Lung (tissue), 13 donors: ENCODE measurements around the gene PEX19. TPM values are rescaled to one million over a fixed set of nuclear protein-coding genes. Genes with fewer than 3 reads are reported as not detected.

ENCODE experiments used
- ATAC-seq: fragments of 200-7000 bp; cut with Tn5 transposase; one replicate; pipeline ENCODE4 v1.9.1; 2020; ENCODE audit warnings: moderate number of reproducible peaks; ENCODE audit not compliant: insufficient read depth, low FRiP score
- DNase-seq, 3 donors: peaks; one replicate each; pipeline ENCODE4 v3.0.0-alpha.2; 2013 to 2017
- H3K27ac ChIP-seq, 2 donors: one replicate each; pipeline ENCODE4 v1.5.1; 2013; ENCODE audit warnings: mild to moderate bottlenecking in 2 of 2, moderate library complexity in 2 of 2, control low read depth in 1 of 2, inconsistent platforms in 1 of 2, low read depth in 1 of 2, low read length in 1 of 2
- H3K27me3 ChIP-seq, 3 donors: one replicate each; pipeline ENCODE4 v1.5.1; 2013; ENCODE audit warnings: low read length in 2 of 3; ENCODE audit not compliant: control insufficient read depth in 3 of 3, insufficient read depth in 3 of 3
- H3K36me3 ChIP-seq, 4 donors: one replicate each; pipeline ENCODE4 v1.5.1; 2013; ENCODE audit warnings: low read length in 4 of 4, mild to moderate bottlenecking in 1 of 4, moderate library complexity in 1 of 4; ENCODE audit not compliant: control insufficient read depth in 4 of 4, insufficient read depth in 4 of 4
- H3K4me1 ChIP-seq, 5 donors: one replicate each; pipeline ENCODE4 v1.5.1; 2013; ENCODE audit warnings: low read length in 5 of 5, mild to moderate bottlenecking in 2 of 5, moderate library complexity in 1 of 5; ENCODE audit not compliant: control insufficient read depth in 5 of 5, insufficient read depth in 5 of 5
- H3K4me3 ChIP-seq: one replicate; pipeline ENCODE4 v1.5.1; 2013; ENCODE audit warnings: mild to moderate bottlenecking, control low read depth, moderate library complexity
- H3K9ac ChIP-seq, 2 donors: one replicate each; pipeline ENCODE4 v1.5.1; 2013; ENCODE audit warnings: low read length in 2 of 2, control low read depth in 1 of 2; ENCODE audit not compliant: insufficient read depth in 1 of 2
- H3K9me3 ChIP-seq, 4 donors: one replicate each; pipeline ENCODE4 v1.5.1; 2013; ENCODE audit warnings: low read length in 3 of 4, mild to moderate bottlenecking in 1 of 4, moderate library complexity in 1 of 4; ENCODE audit not compliant: control insufficient read depth in 4 of 4, insufficient read depth in 3 of 4
- CTCF ChIP-seq: IDR thresholded peaks from 2 replicates; pipeline ENCODE4 v1.5.1; 2012; ENCODE audit warnings: mild to moderate bottlenecking; ENCODE audit errors: control extremely low read depth, extremely low read depth
- WGBS, 2 donors: extraction: QIAGEN DNeasy Blood & Tissue Kit; methylation state at CpG; one replicate each; pipeline ENCODE4 v1.1.7; 2013; 5-methylcytosine and 5-hydroxymethylcytosine counted together
- polyA plus RNA-seq, 2 donors: library from polyadenylated mRNA; stranded (reverse); fragments of 200-250 nt; gene quantifications; one replicate each; pipeline ENCODE4 v1.2.1, GENCODE V29; 2013
- small RNA-seq: library from RNA; depleted of rRNA; stranded (forward); fragments of <200 nt; gene quantifications from one replicate; pipeline ENCODE3, GENCODE V24; 2014; ENCODE audit warnings: low replicate concordance
- total RNA-seq, 2 donors: library from RNA; depleted of rRNA in 1 of 2; stranded (reverse); fragments of >200 nt in 1 of 2; gene quantifications; one replicate each; pipeline ENCODE4 v1.2.1, GENCODE V29; 2014 to 2021
- donor health status: control.
- donor health status: control.
- donor health status: Bipolar disorder and iron deficiency.
- donor health status: healthy.
- donor health status: DM: yes; HTN: yes; CAD: no.

Gene PEX19
- total and polyA plus RNA-seq, 4 donors, result 13.1 to 60.7 (median 44.5) TPM

DNA sequence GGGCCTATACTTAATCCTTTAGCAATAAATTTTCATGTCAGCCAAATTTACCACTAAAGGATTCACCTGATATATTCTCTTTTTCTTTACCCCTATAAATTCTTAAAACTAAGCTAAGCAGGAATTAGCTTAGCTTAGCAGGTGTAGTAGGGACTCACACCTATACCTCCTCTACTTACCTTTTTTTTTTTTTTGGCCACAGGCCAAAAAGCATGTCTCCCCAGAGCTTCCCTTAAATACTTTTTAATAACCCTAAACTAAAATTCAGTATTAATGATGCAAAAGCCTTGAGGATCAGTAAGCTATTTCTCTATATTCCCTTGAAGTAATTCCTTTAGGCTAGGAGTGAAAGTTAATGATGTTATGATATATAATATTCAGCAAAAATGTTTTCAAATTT, 56.5 kb downstream of the PEX19 start:
- H3K27me3 ChIP-seq, result no peaks in the 10 kb centered on the region
- no peaks in the 10 kb centered on the region for H3K4me1 ChIP-seq
- H3K4me3 ChIP-seq, result no peak overlapping the region
- H3K9me3 ChIP-seq, result no peaks in the 10 kb centered on the region
- no peak for TF ChIP-seq CTCF
- H3K36me3 ChIP-seq, result peaks cover 33 to 74% (median 46%) of the 10 kb centered on the region in 4 donors
- ATAC-seq, result no peak
- H3K9ac ChIP-seq, result no peak overlapping the region
- no peak for DNase-seq
- H3K27ac ChIP-seq, result no peak overlapping the region

DNA sequence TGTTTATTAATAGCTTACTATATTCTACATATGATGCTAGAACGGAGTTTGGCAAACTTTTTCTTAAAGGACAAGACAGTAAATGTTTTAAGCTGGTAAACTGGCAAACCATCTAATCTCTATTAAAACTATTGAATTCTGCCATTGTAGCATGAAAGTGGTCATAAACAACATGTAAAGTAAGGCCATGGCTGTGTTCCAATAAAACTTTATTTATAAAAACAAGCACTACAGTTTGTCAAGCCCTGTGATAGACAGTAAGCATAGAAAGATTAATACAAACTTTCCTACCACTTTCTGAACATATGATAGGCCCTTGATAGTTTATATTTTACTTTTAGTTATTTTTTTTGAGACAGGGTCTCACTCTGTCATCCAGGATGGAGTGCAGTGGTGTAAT, 57.4 kb downstream of the PEX19 start:
- Histone ChIP-seq H3K9ac (no peak overlapping the region), H3K36me3 (peaks cover 35 to 82% (median 53%) of the 10 kb centered on the region in 4 donors), H3K27me3 (no peaks in the 10 kb centered on the region), H3K9me3 (no peaks in the 10 kb centered on the region), H3K4me3 (no peak overlapping the region), H3K27ac (no peak overlapping the region), H3K4me1 (no peaks in the 10 kb centered on the region)
- WGBS, 2 donors, result 83 to 93% methylated on average over 1 of the region's 1 CpG
- no peak for DNase-seq
- ATAC-seq, result no peak
- TF ChIP-seq CTCF, result no peak

DNA sequence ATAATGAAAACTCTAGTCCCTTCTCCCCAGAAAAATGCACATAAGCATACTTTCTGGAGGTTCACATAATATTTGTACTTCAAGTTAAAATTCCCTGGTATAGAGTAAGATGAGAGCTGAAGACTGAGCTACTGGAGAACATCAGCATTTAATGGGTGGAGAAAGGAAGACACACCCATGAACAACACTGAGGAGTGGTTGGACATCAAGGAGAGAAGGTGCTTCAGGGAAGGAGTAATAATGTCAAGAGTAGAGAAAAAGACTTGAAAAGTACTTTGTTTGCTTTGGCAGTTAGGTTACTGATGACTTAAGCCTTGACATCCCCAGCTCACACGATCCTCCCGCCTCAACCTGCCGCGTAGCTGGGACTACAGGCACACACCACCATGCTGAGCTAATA, 57.9 kb downstream of the PEX19 start:
- WGBS, 2 donors, result 78 to 86% methylated on average over 4 of the region's 4 CpGs
- ATAC-seq (peak; percentile 58), DNase-seq (no peak)
- peaks cover 37 to 86% (median 56%) of the 10 kb centered on the region in 4 donors for H3K36me3 ChIP-seq
- H3K4me1 ChIP-seq, result no peaks in the 10 kb centered on the region
- no peak for TF ChIP-seq CTCF
- H3K9ac ChIP-seq, result no peak overlapping the region
- H3K4me3 ChIP-seq, result no peak overlapping the region
- no peak overlapping the region for H3K27ac ChIP-seq
- H3K9me3 ChIP-seq, result no peaks in the 10 kb centered on the region
- H3K27me3 ChIP-seq, result no peaks in the 10 kb centered on the region

Small RNA genes lying within 50 kb of the gene (small RNA-seq; reads per million reads assigned to genes)
- not detected for gene RF00019

Other genes starting within 250 kb of the PEX19 start
- under 1 TPM; 0.09 to 0.37 TPM for gene KCNJ10, start 215.0 kb downstream of the PEX19 start, total RNA-seq
- gene KCNJ10, start 215.0 kb downstream of the PEX19 start, polyA plus RNA-seq, result under 1 TPM; 0.02 to 0.10 TPM
- not detected for gene KCNJ9, start 203.6 kb downstream of the PEX19 start, total RNA-seq
- gene KCNJ9, start 203.6 kb downstream of the PEX19 start, polyA plus RNA-seq, result not detected
- gene IGSF8, start 186.5 kb downstream of the PEX19 start, total RNA-seq, result 10 to 100 TPM; 23.5 to 39.5 TPM
- 10 to 100 TPM; 25.8 to 27.7 TPM for gene IGSF8, start 186.5 kb downstream of the PEX19 start, polyA plus RNA-seq
- 1 to 10 TPM; 4.8 to 7.9 TPM for gene ATP1A2, start 169.4 kb downstream of the PEX19 start, total RNA-seq
- 1 to 10 TPM; 1.1 to 1.5 TPM for gene ATP1A2, start 169.4 kb downstream of the PEX19 start, polyA plus RNA-seq
- under 1 TPM in 1 of 2 donors, not detected in 1; 0.06 TPM for gene ATP1A4, start 133.5 kb downstream of the PEX19 start, total RNA-seq
- gene ATP1A4, start 133.5 kb downstream of the PEX19 start, polyA plus RNA-seq, result under 1 TPM; 0.08 to 0.09 TPM
- gene CASQ1, start 94.6 kb downstream of the PEX19 start, total RNA-seq, result under 1 TPM; 0.25 to 0.37 TPM
- gene CASQ1, start 94.6 kb downstream of the PEX19 start, polyA plus RNA-seq, result under 1 TPM; 0.08 to 0.26 TPM
- gene PEA15, start 79.7 kb downstream of the PEX19 start, total RNA-seq, result 100 to 1,000 TPM in 1 of 2 donors, 10 to 100 TPM in 1; 76.0 to 133 TPM
- 100 to 1,000 TPM; 139 to 261 TPM for gene PEA15, start 79.7 kb downstream of the PEX19 start, polyA plus RNA-seq
- gene DCAF8, start 22.6 kb downstream of the PEX19 start, total RNA-seq, result 100 to 1,000 TPM; 104 to 207 TPM
- gene DCAF8, start 22.6 kb downstream of the PEX19 start, polyA plus RNA-seq, result 10 to 100 TPM; 64.0 to 72.4 TPM
- gene COPA, start 58.1 kb upstream of the PEX19 start, total RNA-seq, result 100 to 1,000 TPM; 158 to 159 TPM
- 10 to 100 TPM; 64.6 to 91.4 TPM for gene COPA, start 58.1 kb upstream of the PEX19 start, polyA plus RNA-seq
- 10 to 100 TPM; 72.2 to 85.9 TPM for gene NCSTN, start 58.2 kb upstream of the PEX19 start, total RNA-seq
- 10 to 100 TPM; 46.5 to 83.4 TPM for gene NCSTN, start 58.2 kb upstream of the PEX19 start, polyA plus RNA-seq
- under 1 TPM; 0.09 to 0.18 TPM for gene NHLH1, start 81.9 kb upstream of the PEX19 start, total RNA-seq
- under 1 TPM; 0.12 to 0.21 TPM for gene NHLH1, start 81.9 kb upstream of the PEX19 start, polyA plus RNA-seq
- gene VANGL2, start 115.4 kb upstream of the PEX19 start, total RNA-seq, result 10 to 100 TPM in 1 of 2 donors, 1 to 10 TPM in 1; 2.7 to 13.9 TPM
- gene VANGL2, start 115.4 kb upstream of the PEX19 start, polyA plus RNA-seq, result 1 to 10 TPM; 1.3 to 1.7 TPM
- 1 to 10 TPM; 1.9 to 2.4 TPM for gene SLAMF6, start 238.1 kb upstream of the PEX19 start, total RNA-seq
- 1 to 10 TPM in 1 of 2 donors, under 1 TPM in 1; 0.73 to 2.4 TPM for gene SLAMF6, start 238.1 kb upstream of the PEX19 start, polyA plus RNA-seq